GM12801 (cell line): ENCODE data around the gene PCID2.

Source experiments
- TF ChIP-seq, protein P1 (sequence below): IDR thresholded peaks from one replicate; pipeline ENCODE4 v1.5.1; 2011; ENCODE audit warnings: control low read depth; ENCODE audit not compliant: insufficient read length; ENCODE audit errors: extremely low read depth

The PCID2 gene

DNA sequence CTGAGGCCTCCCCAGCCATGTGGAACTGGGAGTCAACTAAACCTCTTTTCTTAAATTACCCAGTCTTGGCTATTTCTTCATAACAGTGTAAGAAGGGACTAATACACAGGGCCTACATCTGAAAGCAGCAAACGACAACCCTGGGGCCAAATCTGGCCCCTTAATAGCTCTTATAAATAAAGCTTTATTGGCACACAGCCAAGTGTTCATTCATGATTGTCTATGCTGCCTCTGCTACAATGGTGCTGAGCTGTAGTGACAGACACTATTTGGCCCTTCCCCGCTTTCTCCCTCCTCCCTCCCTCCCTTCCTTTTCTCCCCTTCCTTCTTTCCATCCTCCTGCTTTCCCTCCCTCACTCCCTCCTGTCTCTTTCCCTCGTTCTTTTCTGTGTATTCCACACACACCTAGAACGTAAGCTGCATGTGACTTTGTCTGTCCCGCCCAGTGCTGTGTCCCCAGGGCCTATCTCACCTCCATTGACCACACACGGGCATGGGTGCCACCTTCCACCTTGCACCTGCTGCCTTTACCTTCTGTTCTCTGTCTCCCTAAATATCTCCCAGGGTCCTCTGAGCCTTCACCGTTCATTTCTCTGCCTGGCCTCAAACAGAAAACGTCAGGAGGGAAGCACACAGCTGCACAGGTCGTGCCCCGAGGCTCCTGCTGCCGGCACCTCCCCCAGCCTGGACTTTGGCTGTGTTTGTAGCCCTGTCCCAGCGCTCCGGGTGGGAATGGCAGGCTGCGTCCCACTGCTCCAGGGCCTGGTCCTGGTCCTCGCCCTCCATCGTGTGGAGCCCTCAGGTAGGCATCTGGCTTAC lies 50.3 kb downstream of the PCID2 start, which contains the start of gene PROZ:
PROZ (plus strand) TSS at position 720 of the 819 bp plus-strand sequence; CDS start at position 733, 13 bp downstream.
- TF ChIP-seq, protein P1, sequence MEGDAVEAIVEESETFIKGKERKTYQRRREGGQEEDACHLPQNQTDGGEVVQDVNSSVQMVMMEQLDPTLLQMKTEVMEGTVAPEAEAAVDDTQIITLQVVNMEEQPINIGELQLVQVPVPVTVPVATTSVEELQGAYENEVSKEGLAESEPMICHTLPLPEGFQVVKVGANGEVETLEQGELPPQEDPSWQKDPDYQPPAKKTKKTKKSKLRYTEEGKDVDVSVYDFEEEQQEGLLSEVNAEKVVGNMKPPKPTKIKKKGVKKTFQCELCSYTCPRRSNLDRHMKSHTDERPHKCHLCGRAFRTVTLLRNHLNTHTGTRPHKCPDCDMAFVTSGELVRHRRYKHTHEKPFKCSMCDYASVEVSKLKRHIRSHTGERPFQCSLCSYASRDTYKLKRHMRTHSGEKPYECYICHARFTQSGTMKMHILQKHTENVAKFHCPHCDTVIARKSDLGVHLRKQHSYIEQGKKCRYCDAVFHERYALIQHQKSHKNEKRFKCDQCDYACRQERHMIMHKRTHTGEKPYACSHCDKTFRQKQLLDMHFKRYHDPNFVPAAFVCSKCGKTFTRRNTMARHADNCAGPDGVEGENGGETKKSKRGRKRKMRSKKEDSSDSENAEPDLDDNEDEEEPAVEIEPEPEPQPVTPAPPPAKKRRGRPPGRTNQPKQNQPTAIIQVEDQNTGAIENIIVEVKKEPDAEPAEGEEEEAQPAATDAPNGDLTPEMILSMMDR: no peak

DNA sequence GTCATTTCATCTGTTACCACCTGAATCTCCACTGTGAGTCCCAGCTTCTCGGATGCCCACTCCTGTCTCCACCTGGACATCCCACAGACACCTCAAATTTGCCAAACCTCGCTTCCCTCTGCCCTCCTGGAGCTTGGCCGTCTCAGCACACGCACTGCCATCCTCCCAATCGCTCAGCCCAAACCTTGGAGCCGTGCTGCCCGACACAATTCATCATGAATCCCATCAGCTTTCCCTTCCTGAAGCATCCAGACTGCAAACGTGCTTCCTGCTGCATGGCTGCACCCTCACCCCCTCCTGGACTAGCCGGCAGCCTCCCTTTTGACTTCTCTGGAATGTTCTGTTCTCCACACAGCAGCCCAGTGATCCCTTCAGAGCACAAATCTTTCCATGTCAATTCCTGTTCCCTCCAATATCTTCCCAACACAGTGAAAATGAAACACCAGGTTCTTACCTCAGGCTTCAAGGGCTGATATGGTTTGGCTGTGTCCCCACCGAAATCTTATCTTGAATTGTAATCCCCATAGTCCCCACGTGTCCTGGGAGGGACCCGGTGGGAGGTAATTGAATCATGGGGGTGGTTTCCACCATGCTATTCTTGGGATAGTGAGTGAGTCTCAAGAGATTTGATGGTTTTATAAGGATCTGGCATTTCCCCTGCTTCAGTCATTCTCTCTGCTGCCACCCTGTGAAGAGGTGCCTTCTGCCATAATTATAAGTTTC lies 51.1 kb downstream of the PCID2 start:
- TF ChIP-seq, protein P1: no peak

DNA sequence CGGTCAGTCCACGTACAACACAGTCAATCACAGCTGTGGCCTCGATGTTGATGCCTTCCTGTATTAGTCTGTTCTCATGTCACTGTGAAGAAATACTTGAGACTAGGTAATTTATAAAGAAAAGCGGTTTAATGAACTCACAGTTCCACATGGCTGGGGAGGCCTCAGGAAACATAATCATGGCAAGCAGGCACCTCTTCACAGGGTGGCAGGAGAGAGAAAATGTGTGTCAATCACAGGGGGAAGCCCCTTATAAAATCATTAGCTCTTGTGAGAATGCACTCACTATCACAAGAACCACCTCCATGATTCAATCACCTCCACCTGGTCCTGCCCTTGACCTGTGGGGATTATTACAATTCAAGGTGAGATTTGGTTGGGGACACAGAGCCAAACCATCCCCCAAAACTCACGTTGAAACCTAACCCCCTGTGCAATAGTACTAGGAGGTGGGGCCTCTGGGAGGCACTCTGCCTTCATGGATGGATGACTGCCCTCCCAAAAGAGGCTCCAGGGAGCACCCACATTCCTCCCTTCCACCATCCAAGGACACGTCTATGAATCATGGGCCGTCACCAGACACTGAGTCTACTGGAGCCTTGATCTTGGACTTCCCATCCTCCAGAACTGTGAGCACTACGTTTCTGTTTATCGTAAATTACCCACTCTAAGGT lies 52.4 kb downstream of the PCID2 start:
- TF ChIP-seq, protein P1: no peak

DNA sequence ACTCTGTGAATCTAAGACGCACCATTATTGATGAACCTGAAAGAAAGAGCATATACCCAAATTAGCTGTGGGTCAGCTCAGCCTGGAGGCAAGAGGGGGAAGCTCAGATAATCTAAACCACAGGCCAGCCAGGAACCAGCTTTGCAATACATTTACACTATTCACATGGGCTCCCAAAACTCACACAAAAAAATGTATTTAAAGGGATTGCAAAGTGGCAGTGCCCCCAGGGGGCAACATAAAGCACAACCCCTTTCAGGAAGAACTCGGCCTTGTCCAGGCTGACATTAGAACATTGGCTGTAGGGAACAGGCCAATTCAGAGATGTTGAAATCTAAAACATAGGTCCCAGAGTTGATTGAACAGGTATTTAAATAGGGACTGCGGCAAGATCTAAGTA lies 53.3 kb downstream of the PCID2 start:
- TF ChIP-seq, protein P1: no peak

DNA sequence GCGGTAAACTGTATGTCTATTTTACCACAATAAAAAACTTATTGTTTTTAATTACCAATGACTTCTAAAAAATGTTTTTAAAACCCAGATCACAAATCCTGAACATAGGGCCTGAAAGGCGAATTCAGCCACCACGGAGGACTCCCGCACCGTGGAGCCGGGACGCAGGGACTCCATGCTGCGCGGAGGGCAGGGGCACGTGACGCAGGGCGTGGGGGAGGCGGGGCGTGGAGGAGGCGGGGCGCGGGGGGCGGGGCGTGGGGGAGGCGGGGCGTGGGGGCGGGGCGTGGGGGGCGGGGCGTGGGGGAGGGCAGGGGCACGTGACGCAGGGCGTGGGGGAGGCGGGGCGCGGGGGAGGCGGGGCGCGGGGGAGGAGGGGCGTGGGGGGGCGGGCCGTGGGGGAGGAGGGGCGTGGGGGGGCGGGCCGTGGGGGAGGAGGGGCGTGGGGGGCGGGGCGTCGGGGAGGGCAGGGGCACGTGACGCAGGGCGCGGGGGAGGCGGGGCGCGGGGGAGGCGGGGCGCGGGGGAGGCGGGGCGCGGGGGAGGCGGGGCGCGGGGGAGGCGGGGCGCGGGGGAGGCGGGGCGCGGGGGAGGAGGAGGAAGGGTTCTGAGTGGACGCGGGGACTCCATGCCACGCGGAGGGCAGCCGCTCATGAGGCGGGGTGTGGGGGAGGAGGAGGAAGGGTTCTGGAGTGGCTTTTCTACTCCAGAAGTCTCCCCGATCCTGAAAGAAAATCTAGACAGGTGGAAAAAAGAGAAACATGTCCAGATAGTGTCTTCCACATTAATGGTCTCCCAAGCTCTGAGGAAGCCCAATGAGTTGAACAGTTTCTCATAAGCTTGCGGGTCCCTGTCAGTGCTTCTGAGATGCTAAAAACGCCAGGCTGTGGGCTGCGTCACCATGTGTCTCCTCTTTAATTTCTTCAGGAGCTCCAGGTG lies 54.4 kb downstream of the PCID2 start:
- TF ChIP-seq, protein P1: no peak

DNA sequence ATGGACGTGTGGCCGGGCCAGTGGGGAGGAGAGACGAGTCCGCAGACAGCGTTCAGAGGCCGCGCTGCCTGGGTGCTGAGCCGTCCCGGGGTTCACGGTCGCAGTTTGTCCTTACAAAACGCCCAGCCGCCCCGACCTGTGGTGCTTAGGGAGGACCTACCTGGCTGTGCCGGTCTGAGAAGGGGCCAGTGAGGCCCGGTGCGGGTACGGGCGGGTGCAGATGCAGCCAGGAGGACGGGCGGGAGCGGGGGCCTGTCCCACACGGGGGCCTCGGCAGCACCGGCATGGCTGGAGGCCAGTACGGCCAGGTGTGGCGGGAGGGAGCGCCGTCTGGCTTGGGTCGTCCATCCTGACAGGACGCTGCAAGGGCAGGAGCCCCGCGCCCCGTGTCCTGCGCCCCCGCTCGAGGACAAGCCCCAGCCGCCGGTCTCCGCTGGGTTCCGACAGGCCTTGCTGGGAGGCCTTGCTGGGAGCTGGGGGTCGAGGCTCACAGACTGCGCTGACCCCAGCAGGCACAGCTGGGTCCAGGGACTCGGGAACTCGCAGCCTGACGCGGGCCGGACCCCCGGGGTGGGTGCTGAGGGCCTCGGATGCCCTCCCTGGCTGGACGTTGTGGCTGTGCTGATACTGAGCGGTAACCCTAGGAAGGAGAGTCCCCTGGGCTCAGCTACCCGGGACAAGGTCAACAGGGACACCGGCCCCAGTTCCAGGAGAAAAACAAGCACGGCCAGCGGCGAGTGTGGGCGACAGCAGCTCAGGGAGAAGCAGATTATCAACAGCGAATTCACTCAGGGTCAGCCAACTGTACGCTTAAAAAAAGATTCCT lies 55.3 kb downstream of the PCID2 start:
- TF ChIP-seq, protein P1: no peak
